HG03066 (cell line): Measurements from ENCODE around the gene BUD13.
"Not testable (repeated sequence)": the region's sequence is repeated elsewhere in the genome, so short reads cannot be mapped to it uniquely, and the experiment has no call there.

Experiments
- ATAC-seq: cut with Tn5 transposase; IDR thresholded peaks from one replicate; pipeline ENCODE4 v1.9.1; 2021; ENCODE audit warnings: low read depth; ENCODE audit not compliant: unreplicated experiment

Gene BUD13

DNA sequence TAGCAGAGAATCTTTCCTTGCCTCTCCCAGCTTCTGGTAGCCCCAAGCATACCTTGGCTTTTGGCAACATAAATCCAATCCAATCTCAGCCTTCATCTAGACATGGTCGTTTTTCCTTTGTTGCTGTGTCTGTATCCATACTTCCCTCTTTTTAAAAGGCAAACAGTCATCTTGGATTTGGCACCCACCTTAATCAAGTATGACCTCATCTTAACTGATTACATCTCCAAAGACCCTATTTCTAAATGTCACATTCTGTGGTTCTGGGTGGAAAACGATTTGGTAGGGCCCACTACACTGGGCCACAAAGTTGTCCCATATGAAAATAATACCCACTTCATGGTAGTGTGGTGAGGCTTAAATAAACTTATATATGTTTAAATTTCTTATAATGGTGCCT, 852 bp downstream of the BUD13 start:
- no peak for ATAC-seq

DNA sequence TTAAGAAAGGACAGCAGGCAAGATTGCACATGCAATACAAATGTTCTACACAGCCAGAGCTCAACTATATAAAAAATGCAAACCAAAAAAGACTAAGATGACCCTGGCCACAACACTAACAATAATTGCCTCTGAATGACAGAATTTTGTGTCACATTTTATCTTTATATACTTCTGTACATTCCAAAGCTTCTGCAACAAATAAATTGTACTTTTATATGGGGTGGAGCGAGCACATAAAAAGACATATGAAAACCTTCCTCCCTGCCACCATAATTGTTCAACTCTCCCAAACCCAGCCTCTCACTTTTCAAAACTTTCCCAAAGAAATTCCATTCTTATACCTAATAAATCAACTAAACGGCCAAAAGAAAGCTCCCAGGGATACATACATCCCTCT, 10.7 kb downstream of the BUD13 start:
- ATAC-seq: no peak

DNA sequence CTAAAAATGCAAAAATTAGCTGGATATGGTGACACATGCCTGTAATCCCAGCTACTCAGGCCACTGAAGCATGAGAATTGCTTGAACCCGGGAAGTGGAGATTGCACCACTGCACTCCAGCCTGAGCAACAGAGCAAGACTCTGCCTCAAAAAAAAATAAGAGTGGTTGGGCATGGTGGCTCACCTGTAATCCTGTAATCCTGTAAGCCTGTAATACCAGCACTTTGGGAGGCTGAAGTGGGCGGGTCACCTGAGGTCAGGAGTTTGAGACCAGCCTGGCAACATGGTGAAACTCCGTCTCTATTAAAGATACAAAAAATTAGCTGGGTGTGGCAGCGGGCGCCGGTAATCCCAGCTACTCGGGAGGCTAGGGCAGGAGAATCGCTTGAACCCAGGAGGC, 16.7 kb downstream of the BUD13 start:
- not testable (repeated sequence) for ATAC-seq

DNA sequence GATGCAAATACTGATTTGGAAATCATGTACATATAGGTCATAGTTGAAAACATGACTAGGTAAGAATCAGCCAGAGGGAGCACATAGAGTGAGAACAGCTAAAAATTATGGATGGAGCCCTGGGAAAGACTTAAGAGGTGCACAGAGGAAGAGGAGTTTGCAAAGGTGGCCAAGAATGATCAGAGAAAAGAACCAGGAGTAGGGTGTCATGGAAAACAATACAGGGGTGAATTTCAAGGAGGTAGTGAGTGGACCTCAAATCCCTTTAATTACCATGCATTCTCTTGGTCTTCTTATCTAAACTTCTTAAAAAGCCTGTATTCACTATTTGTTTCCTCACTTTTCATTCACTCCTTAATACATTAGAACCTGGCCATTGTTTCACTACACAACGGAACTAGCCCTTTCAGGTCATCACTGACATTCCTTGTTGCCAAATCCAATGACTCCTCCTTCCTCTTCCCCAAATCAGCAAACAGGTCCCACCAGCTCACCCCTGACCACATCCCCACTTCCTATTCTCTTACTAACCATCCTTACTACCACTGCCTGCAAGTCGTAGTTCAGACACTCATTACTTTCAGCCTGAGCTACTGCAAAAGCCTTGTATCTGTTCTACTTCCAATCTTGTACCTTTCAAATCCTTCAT, 22.6 kb downstream of the BUD13 start:
- ATAC-seq: no peak

DNA sequence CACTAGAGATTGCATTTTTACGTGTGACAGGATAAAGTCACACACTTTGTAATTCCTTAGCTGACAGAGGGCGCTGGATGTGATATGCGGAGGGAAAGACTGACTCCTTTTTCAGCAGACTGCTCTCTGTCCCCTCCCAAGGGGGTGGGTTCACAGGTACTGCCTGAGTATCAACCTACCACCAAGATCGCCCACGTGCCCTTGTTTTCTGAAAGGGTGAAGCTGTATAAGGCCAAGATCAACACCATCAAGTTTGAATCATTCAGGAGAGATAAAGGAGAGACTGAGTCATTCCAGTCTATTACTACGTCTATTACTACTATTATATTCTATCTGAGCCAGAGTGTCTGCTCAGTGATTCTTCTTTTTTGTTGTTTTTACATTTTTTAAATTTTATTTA, 30.7 kb downstream of the BUD13 start:
- ATAC-seq: no peak

DNA sequence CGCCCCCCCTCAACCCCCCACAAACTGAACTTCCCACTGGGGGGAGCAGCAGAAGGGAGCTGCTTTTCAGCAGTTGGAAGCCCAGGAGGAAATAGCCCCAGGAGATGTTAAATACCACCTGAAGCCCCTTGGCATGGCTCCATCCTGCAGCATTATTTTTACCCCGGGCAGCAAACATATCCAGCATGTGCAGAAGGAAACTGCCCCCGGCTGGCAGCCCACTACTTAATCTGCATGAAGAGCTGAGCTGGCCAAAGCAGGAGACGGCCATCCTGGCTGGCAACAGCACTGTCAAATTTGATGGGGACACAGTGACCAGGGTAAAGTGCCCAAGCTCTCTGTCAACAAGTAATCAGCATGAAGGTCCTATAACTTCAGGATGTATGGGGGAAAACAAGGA, 32.0 kb downstream of the BUD13 start:
- ATAC-seq: no peak

DNA sequence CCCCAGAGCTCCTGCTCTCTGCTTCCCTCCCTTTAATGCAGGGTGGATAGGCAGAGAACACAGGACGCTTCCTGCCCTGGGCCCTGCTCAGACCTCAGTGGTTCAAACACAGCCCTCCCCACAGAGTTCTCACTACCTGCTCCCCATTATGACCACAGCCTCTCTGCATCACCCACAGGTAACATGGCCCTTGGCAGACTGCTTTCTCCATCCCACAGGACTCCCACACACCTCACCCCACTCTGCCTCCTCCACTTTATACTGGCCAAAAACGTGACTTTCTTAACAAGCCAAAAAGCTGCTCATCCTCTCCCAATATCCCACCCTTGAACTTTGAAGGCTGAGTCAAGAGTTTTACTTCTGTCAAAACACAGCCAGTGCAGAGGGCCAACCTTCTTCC, 33.8 kb downstream of the BUD13 start:
- ATAC-seq: no peak

DNA sequence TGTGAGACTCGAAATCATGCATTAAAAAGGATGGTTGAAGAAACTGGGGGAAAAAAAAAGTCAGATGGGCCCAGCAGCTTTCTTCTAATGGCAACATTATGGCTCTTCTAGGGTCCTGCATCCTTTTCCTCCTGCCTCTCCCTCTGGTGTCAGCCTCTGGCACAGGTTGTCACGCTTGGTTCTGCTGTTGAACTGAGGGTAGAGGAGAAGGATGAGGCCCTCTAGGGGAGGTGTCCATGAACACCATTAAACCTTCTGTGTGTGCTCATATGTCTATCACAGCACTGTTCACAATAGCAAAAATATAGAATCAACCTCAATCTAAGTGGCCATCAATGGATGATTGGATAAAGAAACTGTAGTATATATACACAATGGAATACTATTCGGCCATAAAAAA, 36.0 kb downstream of the BUD13 start:
- ATAC-seq: no peak

DNA sequence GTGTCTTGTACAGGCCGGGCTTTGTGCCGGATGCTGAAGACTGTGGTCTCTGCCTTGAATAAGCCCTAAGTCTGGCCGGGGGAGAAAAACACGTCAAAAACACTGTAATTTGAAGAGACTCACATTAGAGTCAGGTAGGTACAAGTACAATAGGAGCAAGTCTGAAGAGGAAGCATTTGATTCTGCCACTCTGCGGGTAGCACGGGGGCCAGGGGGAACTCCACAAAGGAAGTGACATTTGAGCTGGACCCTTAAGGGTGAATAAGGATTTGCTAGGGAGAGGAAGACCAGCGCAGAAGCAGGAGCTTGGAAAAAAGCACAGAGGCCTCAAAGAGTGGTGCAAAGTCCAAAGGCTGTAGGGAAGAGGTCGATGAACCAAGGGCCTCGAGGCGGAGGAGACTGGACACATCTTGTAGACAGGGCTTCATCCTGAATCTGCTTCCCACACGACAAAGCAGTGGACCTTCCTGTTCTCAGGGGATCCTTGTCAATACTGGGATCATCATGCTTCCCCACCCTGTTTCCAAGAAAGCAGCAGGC, 38.7 kb downstream of the BUD13 start:
- ATAC-seq: no peak

DNA sequence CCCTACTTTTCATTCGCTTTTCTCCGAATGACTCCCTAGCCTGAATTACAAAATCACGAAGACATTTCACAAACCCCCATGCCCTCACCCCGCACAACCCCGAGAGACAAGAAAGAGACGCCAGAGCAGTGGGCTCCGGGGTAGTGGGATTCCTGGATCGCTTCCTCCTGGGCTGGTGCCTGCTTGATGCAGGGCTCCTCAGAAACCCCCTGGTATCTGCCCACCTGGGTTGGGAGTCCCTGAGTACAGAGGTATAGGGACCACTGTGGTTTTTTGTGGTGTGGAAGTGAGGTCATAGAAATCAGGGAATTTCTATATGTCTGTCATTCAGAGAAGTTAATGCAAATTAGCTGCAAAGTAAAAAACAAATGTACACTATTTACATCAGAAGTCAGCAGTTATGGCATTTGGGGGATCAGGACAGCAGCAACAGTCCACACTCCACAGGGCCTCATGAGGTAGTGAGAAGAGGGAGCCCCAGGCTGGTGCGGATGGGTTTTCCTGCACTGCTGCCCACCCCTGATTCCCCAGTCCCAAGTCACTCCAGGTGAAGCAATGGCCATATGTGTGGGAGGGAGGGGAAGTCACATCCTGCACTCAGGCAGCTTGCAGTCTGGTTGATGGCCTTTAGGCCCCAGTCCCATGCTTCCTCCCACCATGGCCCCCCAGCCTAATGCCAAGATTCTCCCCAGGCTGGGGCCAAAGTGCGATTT, 39.6 kb downstream of the BUD13 start:
- no peak for ATAC-seq

DNA sequence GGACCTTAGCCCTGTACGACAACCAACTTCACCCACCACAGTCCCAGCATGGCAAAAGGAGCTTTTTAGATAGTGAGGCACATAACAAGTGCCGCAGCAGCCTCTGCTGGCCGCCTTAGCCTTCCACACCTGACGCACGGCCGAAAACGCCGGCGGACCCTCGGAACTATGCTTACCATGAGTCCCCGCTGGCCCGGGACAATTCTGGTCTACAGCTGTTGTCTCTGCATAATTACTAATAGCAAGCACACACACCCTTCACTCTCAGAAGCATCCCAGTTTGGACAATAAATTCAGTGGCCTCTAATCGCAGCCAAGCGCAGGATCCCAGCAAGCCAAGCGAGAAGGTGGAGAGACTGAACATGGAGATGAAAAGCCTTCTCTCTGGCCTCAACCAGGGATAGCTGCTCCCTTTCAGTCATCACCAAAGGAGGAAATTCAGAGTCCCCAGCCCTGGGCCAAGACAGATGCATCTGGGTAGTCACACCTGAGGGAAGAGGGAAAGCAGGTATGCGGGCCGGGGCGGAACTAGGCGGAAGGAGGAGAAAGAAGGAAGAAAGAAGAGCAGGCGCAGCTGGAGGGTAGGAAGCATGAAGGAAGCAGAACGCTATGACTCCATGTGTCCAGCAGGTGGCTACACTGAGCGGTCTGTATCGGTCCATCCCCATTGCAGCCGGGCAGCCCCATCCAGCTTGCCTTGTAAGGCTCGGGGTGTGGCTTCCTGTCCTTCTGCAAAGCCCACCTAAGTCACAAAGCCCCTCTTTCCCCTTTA, 40.3 kb downstream of the BUD13 start:
- no peak for ATAC-seq

DNA sequence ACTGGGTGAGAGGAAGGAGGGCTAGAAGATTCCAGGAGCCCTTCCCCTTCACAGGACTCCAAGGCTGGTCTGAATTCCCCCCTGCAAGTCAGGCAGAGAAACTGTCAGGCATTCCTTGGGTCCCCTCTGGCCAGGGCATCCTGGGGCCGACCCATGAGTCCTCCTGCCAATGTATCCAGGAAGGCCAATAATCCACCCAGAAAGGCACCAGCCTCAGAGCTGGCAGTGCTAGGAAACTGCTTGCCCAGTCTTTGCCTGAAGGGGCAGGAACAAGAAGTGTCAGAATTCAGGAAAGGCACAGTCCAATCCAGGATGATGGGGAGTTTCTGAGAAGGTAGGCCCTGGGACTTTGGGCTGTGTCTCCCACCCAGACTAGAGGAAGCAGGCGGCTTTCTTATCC, 41.0 kb downstream of the BUD13 start:
- ATAC-seq: no peak

DNA sequence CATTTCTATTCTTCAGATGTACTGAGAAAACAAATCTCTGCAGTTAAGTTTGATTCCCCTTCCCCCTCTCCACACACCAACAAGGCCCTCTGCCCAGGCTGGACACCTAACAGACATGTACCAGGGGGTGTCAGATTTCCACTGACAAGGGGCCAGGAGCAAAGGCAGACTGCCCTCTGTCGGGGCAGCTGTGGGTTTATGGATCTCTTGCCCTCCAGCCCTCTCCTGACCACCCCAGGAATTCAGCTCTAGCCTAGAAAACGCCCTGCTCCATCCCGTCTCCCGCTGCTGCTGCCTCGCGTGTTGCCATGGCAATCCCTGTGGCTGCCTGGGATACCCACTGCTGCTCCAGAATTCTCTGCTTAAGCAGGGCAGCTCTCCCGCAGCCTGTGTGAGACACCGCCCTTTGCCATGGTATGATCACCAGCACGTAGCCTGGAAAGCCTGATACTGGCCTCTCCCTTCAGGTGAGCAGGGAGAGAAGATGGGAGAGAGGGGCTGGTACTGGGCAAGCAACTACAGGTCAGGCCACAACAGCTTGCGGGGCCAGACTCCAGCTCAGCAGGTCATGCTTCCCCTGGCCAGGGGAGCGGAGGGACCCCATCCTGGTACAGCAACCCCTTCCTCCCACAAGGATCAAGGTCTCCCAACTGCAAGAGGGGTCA, 41.6 kb downstream of the BUD13 start:
- ATAC-seq: no peak

DNA sequence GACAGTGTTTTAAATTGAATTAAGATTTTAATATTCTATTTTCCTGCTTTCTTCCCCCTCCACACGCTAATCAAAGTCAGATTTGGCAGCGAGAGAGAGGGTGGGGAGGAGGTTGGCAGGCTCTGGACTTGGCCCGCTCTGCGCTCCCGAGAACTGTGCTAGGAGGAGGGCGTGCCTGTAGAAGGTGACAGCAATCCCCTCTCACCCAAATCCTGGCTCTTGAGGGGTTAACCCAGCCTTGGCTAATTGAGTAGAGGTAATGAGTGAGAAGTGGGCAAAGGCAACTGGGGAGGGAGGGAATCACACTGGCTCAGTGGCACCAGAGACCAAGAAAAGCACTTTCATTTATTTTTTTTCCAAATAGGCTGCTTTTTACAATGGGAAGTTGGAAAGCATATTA, 42.2 kb downstream of the BUD13 start:
- no peak for ATAC-seq

DNA sequence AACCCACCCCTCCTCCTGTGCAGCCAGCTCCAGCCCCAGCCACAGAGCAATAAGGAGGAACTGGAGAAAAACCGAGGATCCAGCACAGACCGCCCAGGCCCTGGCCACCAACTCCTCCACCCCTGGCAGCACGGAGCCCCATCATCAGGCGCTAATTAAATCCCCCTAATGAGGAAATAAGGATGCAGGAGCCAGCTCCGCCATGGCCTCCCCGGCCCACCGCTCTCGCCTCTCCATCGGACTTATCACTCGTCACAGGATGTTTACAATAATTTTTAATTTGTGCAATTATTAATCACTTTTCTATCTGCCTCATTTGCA, 42.6 kb downstream of the BUD13 start:
- ATAC-seq: no peak

DNA sequence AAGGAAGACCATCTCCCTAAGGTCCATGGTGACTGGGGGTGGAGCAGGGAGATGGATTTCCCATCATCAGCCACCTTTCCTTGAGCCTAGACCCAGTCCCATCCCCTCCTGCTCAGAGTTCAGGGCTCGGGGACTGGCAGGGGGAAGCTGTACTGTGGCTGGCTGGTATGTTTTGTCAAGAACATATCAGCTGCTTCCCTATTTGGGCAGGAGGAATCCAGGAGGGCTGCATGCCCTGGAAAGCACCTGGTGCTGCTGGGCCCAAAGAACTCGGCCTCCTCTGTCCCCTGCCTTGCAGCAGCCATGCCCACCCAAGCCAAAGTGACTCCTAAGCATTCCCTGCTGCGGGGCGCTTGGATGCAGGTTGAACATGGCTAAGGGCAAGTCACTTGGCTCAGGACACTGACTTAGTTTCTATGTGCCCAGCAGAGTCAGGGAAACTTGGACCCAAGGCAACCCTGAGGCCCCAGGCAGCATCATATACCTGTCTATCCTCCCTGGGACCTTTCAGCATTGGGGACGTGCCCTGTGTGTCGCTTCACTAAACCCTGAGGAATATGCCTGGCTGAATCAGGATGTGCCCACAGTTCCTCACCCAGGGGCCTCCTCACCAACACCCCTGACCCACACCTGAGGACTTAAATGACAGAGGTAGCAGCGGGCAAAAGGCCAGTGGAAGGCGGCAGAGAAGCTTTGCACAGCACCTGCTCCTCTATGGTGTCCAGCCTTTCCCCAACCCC, 43.1 kb downstream of the BUD13 start:
- ATAC-seq: no peak

DNA sequence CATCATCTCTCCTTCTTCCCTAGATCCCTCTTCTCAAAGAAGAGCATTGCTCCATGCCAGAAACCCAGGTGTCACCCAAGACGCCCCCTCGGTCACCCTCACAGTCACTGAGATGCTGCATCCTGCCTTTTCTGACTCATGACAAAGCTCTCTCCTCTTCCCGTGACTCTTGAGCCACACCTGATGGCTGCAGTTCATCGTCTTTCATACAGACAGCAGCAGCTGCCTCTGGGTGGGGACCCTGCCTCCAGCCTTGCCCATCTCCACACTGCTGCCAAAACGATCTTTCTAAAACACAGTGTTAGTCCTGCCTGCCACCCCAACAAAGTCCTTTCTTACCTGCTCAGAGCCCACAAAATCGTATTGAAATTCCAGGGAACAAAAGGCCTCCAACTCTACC, 44.8 kb downstream of the BUD13 start:
- no peak for ATAC-seq

DNA sequence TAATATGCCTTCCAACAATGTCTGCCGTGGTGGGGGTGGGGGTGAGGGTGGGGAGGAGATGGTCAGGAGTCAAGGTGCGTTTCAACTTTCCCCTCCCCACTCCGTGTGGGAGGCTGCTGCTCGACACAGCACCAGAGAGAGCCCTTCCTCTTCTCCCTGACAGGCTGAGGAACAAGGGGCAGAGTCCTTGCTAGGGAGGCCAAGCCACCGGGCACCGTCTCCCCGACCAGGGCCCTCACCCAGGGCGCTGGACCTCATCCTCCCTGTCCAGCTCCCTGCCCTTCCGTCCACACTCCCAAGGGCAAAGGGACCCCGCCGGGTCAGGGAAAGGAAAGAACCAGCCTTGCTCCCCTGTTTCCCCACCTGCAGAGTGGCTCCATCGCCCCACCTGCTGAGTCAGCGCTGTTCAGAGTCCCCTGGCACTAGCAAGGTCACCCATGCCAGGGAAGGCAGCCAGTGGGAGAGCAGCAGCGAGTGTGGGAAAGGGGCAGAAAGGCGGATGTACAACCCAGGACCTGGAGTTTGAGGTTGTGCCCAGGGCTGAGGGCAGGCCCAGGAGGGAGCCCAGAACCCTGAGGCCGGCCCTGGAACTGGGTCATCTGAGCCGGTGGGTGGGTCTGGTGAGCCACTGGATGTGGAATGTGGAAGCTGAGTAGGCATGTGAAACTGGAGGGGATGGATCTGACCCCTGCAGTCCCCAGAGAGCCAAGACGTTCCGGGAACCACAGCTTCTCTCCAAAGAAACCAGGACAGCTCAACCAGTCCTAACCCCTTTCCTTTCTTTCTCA, 47.2 kb downstream of the BUD13 start:
- ATAC-seq: no peak

DNA sequence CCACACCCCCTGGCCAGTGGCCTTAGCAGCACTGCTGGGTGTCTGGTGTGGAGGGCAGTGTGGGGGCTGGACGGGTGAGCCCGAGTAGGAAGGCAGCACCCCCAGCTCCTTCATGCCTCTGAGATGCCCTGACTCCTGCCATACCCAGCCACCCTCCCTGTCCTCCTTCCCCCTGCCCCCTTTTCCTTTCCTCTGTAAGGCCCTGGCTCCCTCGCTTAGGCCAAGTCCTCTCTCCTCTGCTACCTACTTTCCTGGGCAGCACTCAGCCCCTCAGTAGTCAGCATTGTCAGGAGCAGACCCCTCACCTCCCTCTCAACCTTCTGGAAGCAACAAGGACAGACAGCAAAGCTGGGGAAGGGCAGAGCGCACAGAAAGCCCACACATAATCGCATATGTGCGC, 48.0 kb downstream of the BUD13 start:
- ATAC-seq: no peak

DNA sequence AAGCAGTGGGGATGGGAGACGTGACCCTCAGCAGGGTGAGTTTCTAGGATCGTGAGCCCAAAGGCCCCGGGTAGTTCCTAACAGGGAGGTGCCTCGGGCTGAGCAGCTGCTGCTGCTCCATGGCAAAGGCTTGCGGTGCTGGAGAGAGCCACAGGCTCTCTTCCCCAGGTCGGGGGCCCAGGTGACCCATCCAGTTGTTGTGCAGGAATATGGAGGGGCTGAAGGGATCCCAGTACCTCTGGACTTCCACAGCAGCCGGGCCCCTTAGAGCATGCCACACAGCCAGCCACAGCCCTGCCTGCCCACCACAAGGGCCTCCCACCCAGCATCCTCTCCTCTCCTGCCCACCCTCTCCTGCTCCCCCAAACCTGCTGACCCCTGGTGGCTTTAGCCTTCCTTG, 49.3 kb downstream of the BUD13 start:
- no peak for ATAC-seq
